Measurements from ENCODE around the gene RO60.

DNA sequence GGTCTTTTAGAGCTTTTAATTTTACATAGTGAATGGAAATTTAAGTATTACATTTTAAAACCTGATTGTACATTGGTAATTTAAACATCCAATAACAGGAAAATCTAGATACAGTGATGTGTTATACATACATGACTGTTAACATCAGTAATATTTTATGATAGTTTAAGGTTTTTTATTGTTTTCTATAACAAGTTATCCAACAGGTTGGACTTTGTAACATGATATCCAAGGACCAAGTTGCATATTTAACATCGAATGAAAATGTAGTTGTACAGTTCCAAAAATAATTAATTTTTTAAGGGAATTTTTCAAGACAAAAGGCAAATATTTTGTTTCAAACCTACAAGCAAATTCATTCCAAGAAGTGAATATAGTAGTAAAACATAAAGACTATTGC lies 31.5 kb downstream of the RO60 start:
- TF ChIP-seq, protein P1, sequence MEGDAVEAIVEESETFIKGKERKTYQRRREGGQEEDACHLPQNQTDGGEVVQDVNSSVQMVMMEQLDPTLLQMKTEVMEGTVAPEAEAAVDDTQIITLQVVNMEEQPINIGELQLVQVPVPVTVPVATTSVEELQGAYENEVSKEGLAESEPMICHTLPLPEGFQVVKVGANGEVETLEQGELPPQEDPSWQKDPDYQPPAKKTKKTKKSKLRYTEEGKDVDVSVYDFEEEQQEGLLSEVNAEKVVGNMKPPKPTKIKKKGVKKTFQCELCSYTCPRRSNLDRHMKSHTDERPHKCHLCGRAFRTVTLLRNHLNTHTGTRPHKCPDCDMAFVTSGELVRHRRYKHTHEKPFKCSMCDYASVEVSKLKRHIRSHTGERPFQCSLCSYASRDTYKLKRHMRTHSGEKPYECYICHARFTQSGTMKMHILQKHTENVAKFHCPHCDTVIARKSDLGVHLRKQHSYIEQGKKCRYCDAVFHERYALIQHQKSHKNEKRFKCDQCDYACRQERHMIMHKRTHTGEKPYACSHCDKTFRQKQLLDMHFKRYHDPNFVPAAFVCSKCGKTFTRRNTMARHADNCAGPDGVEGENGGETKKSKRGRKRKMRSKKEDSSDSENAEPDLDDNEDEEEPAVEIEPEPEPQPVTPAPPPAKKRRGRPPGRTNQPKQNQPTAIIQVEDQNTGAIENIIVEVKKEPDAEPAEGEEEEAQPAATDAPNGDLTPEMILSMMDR (IDR thresholded peaks at IDR 0.05): no peak
- TF ChIP-seq POLR2A (IDR thresholded peaks at IDR 0.05): no peak

Data from lower leg skin (tissue), 3 donors.